Stimulated activated CD8-positive, alpha-beta memory T cell treated with anti-CD3 and anti-CD28 coated beads, Interleukin-4, amount 100 ng/mL, for 48 hours (primary cell): ENCODE data around the gene PHKB.

ENCODE experiments used
- DNase-seq: peaks from one replicate; pipeline ENCODE4 v3.0.0-alpha.2; 2020

Gene PHKB

DNA sequence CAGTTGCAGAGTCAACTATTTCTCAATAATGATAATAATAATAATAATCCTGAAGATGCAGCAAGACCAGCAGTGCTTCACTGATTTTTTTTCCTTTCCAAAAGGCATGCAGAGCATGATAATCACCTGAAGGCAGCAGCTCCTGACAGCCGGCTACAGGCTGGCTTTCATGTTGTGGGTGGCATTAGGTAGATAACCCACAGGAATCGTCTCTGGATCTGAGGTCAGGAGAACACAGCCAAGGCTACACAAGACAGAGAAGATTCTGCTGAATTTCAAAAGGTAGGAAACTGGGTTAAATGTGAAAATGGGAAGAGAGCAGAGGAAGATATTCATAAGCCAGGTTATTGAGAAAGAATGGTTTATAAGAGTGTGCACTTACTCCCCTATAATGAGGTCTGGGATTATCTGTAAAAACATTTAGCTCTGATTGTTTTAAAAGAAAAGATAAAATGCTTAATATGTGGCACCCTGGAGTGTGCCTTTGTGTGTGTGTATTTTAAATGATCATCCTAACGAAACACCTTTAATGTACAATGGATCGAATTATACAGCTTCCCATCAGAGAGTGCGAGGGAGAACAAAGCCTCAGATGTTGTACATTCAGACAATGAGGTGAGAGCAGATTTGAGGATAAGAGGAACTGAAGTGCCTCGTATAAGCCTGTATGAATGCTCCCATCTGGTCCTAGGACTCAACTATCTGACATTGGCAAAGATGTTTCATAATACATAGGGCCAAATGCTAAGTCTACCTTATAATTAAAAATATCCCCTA, 273.1 kb downstream of the PHKB start:
- DNase-seq = no peak

DNA sequence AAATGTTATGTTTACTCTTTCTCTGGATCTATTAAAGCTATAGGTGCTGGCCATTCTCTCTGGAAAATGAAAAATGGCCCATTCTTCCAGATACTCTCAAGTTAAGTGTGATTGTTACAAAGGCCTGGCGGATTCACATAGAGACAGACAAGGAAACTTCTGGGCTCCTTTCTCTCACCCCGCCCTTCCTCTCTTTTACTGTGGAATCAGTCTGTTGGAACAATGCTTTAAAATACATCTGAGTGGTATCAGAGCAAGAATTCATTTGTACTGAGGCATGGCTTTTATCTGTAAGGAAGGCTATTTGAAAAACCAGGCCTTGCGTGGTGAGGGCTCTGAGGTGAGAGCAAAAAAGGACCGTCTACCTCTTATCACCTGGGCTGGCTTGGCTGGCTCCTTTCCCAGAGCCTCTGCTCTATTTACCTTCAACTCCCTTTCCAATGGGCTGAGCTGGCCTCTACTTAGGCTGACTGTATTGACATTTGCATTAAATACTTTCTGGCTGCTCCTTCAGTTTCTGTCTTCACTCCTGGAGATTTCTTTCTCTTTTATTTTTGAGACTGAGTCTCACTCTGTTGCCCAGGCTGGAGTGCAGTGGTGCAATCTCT, 274.0 kb downstream of the PHKB start:
- no peak for DNase-seq

DNA sequence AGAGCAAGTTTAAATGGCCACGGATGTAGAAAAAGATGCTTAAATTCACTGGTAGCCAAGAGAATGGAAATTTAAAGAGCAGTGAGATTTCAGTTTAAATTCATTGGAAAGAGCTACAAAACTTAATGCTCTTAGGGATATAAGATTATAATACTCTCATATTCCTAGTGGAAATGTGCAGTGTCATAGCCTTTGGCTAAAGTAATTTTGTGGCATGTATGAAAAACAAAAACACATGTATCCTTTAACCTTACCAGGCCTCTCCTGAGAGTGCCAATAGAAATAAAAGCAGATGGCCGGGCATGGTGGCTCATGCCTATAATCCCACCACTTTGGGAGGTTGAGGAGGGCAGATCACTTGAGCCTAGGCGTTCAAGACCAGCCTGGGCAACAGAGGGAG, 289.2 kb downstream of the PHKB start:
- no peak for DNase-seq
